HEK293 (cell line): ENCODE results near the gene DYNC1I1.

ENCODE experiments used
- REPIN1 ChIP-seq: fragments of 450-650 bp; formaldehyde crosslinking; IDR thresholded peaks from 2 replicates; pipeline ENCODE4 v1.5.1; 2017; ENCODE audit warnings: missing biosample characterization, missing genetic modification characterization, low read depth
- YY1 ChIP-seq: fragments of 450-650 bp; formaldehyde crosslinking; IDR thresholded peaks from 2 replicates; pipeline ENCODE4 v1.5.1; 2018; ENCODE audit warnings: missing biosample characterization, missing genetic modification characterization
- ZIC2 ChIP-seq: fragments of 450-650 bp; formaldehyde crosslinking; IDR thresholded peaks from 2 replicates; pipeline ENCODE4 v1.5.1; 2016; ENCODE audit warnings: missing biosample characterization, missing genetic modification characterization
- ZNF157 ChIP-seq: fragments of 450-650 bp; formaldehyde crosslinking; IDR thresholded peaks from 2 replicates; pipeline ENCODE4 v1.5.1; 2016; ENCODE audit warnings: missing biosample characterization, missing genetic modification characterization
- ZNF223 ChIP-seq: fragments of 450-650 bp; formaldehyde crosslinking; IDR thresholded peaks from 2 replicates; pipeline ENCODE4 v1.5.1; 2016; ENCODE audit warnings: missing biosample characterization, missing genetic modification characterization
- ZNF426 ChIP-seq: fragments of 450-650 bp; formaldehyde crosslinking; IDR thresholded peaks from 2 replicates; pipeline ENCODE4 v1.5.1; 2017; ENCODE audit warnings: missing biosample characterization, missing genetic modification characterization, mild to moderate bottlenecking, inconsistent platforms, moderate library complexity
- ZNF473 ChIP-seq: fragments of 450-650 bp; formaldehyde crosslinking; IDR thresholded peaks from 2 replicates; pipeline ENCODE4 v1.5.1; 2017; ENCODE audit warnings: missing biosample characterization, missing genetic modification characterization
- ZNF530 ChIP-seq: fragments of 450-650 bp; formaldehyde crosslinking; IDR thresholded peaks from 2 replicates; pipeline ENCODE4 v1.5.1; 2016; ENCODE audit warnings: low read depth, missing biosample characterization, missing genetic modification characterization
- ZNF549 ChIP-seq: fragments of 450-650 bp; IDR thresholded peaks from 2 replicates; pipeline ENCODE4 v1.5.1; 2018; ENCODE audit warnings: missing biosample characterization, missing genetic modification characterization, mild to moderate bottlenecking, inconsistent platforms, moderate library complexity
- TF ChIP-seq, protein P1 (sequence below): sonication (generic); formaldehyde crosslinking; IDR thresholded peaks from 2 replicates; pipeline ENCODE4 v1.8.1; 2022; ENCODE audit warnings: mild to moderate bottlenecking, moderate library complexity, missing genetic modification reagents
- TF ChIP-seq, protein P2 (sequence below): fragments of 450-650 bp; formaldehyde crosslinking; IDR thresholded peaks from 2 replicates; pipeline ENCODE4 v1.5.1; 2016; ENCODE audit warnings: missing biosample characterization, missing genetic modification characterization
- TF ChIP-seq, protein P3 (sequence below): fragments of 450-650 bp; formaldehyde crosslinking; IDR thresholded peaks from 2 replicates; pipeline ENCODE4 v1.5.1; 2016; ENCODE audit warnings: missing biosample characterization, missing genetic modification characterization
- TF ChIP-seq, protein P4 (sequence below): fragments of 450-650 bp; formaldehyde crosslinking; IDR thresholded peaks from 2 replicates; pipeline ENCODE4 v1.5.1; 2017; ENCODE audit warnings: missing biosample characterization, missing genetic modification characterization

DNA sequence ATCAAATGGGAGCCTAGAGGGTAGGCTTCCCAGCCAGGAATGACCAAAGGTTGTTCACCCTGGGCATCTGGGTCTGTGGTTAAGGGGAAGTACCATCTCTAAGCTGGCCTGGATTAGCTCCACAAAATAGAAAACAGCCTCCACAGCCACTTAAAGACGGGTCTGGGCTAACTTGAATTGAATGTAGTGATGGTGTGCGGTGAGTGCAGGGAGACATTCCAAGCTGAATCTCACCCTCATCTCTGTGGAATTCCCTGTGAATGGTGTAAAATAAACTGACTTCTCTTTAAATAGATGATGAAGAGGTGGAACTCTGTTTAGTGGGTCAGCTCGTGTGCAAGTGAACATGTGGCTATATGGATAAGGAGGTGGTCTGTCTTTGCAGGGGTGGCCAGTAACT lies 251.0 kb downstream of the DYNC1I1 start:
- TF ChIP-seq ZNF549 (no peak), ZNF223 (tag by site-specific recombination) (no peak), YY1 (tag by site-specific recombination) (no peak), ZNF157 (tag by site-specific recombination) (no peak), ZNF473 (tag by site-specific recombination) (no peak), REPIN1 (tag by site-specific recombination) (no peak), ZNF530 (tag by site-specific recombination) (no peak), ZNF426 (tag by site-specific recombination) (no peak), ZIC2 (tag by site-specific recombination) (no peak)
- TF ChIP-seq, protein P1, sequence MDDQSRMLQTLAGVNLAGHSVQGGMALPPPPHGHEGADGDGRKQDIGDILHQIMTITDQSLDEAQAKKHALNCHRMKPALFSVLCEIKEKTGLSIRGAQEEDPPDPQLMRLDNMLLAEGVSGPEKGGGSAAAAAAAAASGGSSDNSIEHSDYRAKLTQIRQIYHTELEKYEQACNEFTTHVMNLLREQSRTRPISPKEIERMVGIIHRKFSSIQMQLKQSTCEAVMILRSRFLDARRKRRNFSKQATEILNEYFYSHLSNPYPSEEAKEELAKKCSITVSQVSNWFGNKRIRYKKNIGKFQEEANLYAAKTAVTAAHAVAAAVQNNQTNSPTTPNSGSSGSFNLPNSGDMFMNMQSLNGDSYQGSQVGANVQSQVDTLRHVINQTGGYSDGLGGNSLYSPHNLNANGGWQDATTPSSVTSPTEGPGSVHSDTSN (CRISPR knock-in tag): no peak
- TF ChIP-seq, protein P2, sequence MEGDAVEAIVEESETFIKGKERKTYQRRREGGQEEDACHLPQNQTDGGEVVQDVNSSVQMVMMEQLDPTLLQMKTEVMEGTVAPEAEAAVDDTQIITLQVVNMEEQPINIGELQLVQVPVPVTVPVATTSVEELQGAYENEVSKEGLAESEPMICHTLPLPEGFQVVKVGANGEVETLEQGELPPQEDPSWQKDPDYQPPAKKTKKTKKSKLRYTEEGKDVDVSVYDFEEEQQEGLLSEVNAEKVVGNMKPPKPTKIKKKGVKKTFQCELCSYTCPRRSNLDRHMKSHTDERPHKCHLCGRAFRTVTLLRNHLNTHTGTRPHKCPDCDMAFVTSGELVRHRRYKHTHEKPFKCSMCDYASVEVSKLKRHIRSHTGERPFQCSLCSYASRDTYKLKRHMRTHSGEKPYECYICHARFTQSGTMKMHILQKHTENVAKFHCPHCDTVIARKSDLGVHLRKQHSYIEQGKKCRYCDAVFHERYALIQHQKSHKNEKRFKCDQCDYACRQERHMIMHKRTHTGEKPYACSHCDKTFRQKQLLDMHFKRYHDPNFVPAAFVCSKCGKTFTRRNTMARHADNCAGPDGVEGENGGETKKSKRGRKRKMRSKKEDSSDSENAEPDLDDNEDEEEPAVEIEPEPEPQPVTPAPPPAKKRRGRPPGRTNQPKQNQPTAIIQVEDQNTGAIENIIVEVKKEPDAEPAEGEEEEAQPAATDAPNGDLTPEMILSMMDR (tag by site-specific recombination): no peak
- TF ChIP-seq, protein P3, sequence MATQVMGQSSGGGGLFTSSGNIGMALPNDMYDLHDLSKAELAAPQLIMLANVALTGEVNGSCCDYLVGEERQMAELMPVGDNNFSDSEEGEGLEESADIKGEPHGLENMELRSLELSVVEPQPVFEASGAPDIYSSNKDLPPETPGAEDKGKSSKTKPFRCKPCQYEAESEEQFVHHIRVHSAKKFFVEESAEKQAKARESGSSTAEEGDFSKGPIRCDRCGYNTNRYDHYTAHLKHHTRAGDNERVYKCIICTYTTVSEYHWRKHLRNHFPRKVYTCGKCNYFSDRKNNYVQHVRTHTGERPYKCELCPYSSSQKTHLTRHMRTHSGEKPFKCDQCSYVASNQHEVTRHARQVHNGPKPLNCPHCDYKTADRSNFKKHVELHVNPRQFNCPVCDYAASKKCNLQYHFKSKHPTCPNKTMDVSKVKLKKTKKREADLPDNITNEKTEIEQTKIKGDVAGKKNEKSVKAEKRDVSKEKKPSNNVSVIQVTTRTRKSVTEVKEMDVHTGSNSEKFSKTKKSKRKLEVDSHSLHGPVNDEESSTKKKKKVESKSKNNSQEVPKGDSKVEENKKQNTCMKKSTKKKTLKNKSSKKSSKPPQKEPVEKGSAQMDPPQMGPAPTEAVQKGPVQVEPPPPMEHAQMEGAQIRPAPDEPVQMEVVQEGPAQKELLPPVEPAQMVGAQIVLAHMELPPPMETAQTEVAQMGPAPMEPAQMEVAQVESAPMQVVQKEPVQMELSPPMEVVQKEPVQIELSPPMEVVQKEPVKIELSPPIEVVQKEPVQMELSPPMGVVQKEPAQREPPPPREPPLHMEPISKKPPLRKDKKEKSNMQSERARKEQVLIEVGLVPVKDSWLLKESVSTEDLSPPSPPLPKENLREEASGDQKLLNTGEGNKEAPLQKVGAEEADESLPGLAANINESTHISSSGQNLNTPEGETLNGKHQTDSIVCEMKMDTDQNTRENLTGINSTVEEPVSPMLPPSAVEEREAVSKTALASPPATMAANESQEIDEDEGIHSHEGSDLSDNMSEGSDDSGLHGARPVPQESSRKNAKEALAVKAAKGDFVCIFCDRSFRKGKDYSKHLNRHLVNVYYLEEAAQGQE (tag by site-specific recombination): no peak
- TF ChIP-seq, protein P4, sequence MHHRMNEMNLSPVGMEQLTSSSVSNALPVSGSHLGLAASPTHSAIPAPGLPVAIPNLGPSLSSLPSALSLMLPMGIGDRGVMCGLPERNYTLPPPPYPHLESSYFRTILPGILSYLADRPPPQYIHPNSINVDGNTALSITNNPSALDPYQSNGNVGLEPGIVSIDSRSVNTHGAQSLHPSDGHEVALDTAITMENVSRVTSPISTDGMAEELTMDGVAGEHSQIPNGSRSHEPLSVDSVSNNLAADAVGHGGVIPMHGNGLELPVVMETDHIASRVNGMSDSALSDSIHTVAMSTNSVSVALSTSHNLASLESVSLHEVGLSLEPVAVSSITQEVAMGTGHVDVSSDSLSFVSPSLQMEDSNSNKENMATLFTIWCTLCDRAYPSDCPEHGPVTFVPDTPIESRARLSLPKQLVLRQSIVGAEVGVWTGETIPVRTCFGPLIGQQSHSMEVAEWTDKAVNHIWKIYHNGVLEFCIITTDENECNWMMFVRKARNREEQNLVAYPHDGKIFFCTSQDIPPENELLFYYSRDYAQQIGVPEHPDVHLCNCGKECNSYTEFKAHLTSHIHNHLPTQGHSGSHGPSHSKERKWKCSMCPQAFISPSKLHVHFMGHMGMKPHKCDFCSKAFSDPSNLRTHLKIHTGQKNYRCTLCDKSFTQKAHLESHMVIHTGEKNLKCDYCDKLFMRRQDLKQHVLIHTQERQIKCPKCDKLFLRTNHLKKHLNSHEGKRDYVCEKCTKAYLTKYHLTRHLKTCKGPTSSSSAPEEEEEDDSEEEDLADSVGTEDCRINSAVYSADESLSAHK (tag by site-specific recombination): no peak
